Activated naive CD8-positive, alpha-beta T cell treated with anti-CD3 and anti-CD28 coated beads, Interleukin-2, amount 10 ng/mL, durations not matched to agents 7 days and 5 days (primary cell): ENCODE results near the gene BYSL. TPM values are rescaled to one million over a fixed set of nuclear protein-coding genes. Genes with fewer than 3 reads are reported as not detected.

ENCODE experiments used
- ATAC-seq: fragments of 150-1000 bp; cut with Tn5 transposase; one replicate; pipeline ENCODE4 v1.10.0; 2021; ENCODE audit warnings: low read depth, moderate library complexity
- POLR2A ChIA-PET: fragments of 350-600 bp; sonication (Branson Sonifier 250); formaldehyde crosslinking; loops from one replicate; lab custom pipeline; 2021; ENCODE audit warnings: antibody characterized with exemption; lab: Charles Lee
- DNase-seq: peaks from one replicate; pipeline ENCODE4 v3.0.0; 2021
- H3K27ac Mint-ChIP-seq: one replicate; pipeline ENCODE4 v1.8.0; 2022; ENCODE audit warnings: mild to moderate bottlenecking, mixed read lengths
- H3K27me3 Mint-ChIP-seq: one replicate; pipeline ENCODE4 v1.8.0; 2022; ENCODE audit warnings: mild to moderate bottlenecking, moderate library complexity, mixed read lengths
- H3K36me3 Mint-ChIP-seq: one replicate; pipeline ENCODE4 v1.8.0; 2021; ENCODE audit warnings: mild to moderate bottlenecking, mixed read lengths
- H3K4me1 Mint-ChIP-seq: one replicate; pipeline ENCODE4 v1.8.0; 2021; ENCODE audit warnings: mixed read lengths
- H3K4me3 Mint-ChIP-seq: one replicate; pipeline ENCODE4 v1.8.0; 2022; ENCODE audit warnings: mild to moderate bottlenecking, moderate library complexity, mixed read lengths
- H3K9me3 Mint-ChIP-seq: one replicate; pipeline ENCODE4 v1.8.0; 2021; ENCODE audit warnings: mixed read lengths
- total RNA-seq, 2 experiments: library from RNA; stranded (reverse); gene quantifications; one replicate each; pipeline ENCODE4 v1.2.3, GENCODE V29; 2021

BYSL gene, protein sequence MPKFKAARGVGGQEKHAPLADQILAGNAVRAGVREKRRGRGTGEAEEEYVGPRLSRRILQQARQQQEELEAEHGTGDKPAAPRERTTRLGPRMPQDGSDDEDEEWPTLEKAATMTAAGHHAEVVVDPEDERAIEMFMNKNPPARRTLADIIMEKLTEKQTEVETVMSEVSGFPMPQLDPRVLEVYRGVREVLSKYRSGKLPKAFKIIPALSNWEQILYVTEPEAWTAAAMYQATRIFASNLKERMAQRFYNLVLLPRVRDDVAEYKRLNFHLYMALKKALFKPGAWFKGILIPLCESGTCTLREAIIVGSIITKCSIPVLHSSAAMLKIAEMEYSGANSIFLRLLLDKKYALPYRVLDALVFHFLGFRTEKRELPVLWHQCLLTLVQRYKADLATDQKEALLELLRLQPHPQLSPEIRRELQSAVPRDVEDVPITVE
- total RNA-seq, result 10 to 100 TPM; 23.1 to 26.9 TPM

DNA sequence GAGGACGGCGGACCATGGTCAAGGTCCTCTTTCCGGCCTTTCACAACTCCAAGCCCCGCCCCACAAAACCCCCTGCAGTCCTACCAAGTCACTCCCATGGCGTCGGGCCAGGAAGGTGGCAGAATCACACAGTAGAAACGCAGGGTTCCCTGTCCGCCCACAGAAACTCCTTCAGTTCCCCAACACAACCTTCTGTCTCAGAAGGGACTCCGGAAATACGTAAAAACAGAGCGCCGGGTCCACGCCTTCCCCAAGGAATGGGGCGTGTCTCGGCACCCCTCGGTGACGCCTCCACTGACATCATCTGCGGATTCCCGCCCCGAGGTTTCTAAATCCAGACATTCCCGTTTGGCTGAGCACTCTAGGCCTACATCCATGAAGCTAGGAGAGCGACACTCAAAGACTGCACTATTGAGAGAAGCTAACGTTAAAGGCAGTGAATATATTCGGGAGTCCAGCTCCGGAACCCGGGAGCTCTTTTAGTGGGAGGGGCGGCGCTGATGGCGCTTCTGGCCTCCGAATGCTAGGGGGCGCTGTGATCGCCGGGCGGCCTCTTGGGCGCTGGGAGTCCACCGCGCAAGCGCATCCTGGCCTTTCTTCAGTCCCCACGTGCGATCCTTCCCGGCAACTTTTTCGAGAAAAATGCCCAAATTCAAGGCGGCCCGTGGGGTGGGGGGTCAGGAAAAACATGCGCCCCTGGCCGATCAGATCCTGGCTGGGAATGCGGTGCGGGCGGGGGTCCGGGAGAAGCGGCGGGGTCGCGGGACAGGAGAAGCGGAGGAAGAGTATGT, at the start of gene BYSL, which contains the start of gene MED20:
BYSL (plus strand) TSS at position 579 of the 791 bp plus-strand sequence; CDS start at position 643, 64 bp downstream.
MED20 (minus strand) TSS at position 219 of the 791 bp plus-strand sequence; CDS start at position 98, 121 bp downstream.
- Mint-ChIP-seq H3K9me3 (no peaks in the 10 kb centered on the region), H3K36me3 (peaks cover 21% of the 10 kb centered on the region), H3K27ac (peak within 1 kb of the TSS; percentile 96), H3K4me1 (peaks cover 38% of the 10 kb centered on the region), H3K4me3 (peak within 1 kb of the TSS; percentile 96), H3K27me3 (no peaks in the 10 kb centered on the region)
- DNase-seq, result peak; percentile 96
- ATAC-seq, result peak; percentile 89
- POLR2A ChIA-PET, result interaction anchor here (0.6 to 10.1 kb wide), 19 partner anchors 9 to 296 kb away, joined by 3 to 159 read pairs (median 5); partner anchors contain the start of genes TAF8, TOMM6 and USP49

DNA sequence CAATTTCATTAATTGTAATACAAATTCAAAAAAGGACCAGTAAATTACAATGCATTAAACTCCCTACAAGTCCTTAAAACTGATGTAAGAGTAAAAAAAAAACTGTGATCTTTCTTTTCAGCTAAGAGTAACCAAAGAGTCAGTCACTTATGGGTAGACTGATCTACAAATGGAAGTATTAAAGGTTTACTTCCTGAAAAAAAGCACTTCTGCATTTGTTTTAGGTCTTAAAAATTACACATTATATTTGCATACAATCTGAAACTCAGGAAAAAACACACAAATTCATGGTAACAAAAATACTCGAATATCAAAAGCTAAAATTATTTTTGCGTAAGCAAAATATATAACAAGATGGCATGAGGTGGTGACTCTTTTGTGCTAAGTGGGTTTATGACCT, 49.6 kb upstream of the BYSL start:
- H3K27me3 Mint-ChIP-seq, result no peaks in the 10 kb centered on the region

DNA sequence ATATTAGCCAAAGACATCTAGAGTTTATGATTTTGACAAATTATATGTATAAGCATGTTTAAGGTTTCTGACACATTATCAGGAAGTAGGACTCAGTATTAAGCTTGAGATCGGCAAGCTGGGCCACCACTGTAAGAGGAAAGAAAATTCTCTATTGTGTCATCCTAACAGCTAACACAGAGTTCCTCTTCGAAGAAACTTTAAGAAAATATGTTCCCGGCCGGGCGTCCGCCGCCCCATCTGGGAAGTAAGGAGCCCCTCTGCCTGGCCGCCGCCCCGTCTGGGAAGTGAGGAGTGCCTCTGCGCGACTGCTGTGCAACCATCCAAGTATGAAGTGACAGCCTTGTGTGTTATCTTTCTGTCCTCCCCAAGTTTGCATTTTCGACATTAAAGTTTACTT, 49.2 kb upstream of the BYSL start:
- Mint-ChIP-seq H3K27me3 (no peaks in the 10 kb centered on the region), H3K27ac (no peak overlapping the region), H3K9me3 (no peaks in the 10 kb centered on the region), H3K4me1 (peaks cover 1% of the 10 kb centered on the region), H3K36me3 (peaks cover 5% of the 10 kb centered on the region), H3K4me3 (no peak overlapping the region)
- no peak for ATAC-seq
- POLR2A ChIA-PET, result no interaction called here
- no peak for DNase-seq

More for the DNA sequence above, 49.6 kb upstream of the BYSL start:
- H3K9me3 Mint-ChIP-seq, result no peaks in the 10 kb centered on the region
- peaks cover 2% of the 10 kb centered on the region for H3K36me3 Mint-ChIP-seq
- no peak overlapping the region for H3K27ac Mint-ChIP-seq
- POLR2A ChIA-PET, result no interaction called here
- DNase-seq (no peak), ATAC-seq (no peak)
- no peak overlapping the region for H3K4me3 Mint-ChIP-seq
- H3K4me1 Mint-ChIP-seq, result peaks cover 1% of the 10 kb centered on the region

DNA sequence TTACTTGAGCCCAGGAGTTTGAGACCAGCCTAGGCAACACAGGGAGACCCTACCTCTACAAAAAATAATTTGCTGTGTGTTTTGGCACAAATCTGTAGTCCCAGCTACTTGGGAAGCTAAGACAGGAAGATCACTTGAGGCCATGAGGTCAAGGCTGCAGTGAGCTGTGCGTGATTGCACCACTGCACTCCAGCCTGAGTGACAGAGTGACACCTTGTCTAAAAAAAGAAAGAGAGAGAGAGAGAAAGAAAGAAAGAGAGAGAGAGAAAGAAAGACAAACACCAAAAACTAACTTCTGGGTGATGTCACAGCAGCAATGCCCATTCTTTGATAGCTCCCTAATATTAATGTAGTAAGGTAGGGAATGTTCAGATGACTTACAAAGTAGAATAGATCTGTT, 46.6 kb upstream of the BYSL start:
- ATAC-seq (no peak), DNase-seq (no peak)
- H3K4me1 Mint-ChIP-seq, result peaks cover 1% of the 10 kb centered on the region
- H3K27ac Mint-ChIP-seq, result no peak overlapping the region
- H3K9me3 Mint-ChIP-seq, result no peaks in the 10 kb centered on the region
- H3K4me3 Mint-ChIP-seq, result no peak overlapping the region
- H3K27me3 Mint-ChIP-seq, result no peaks in the 10 kb centered on the region
- POLR2A ChIA-PET, result interaction anchor here (1.0 kb wide), 1 partner anchor 20 kb away, joined by 3 read pairs; the partner anchor contains the start of gene USP49
- H3K36me3 Mint-ChIP-seq, result peaks cover 5% of the 10 kb centered on the region

DNA sequence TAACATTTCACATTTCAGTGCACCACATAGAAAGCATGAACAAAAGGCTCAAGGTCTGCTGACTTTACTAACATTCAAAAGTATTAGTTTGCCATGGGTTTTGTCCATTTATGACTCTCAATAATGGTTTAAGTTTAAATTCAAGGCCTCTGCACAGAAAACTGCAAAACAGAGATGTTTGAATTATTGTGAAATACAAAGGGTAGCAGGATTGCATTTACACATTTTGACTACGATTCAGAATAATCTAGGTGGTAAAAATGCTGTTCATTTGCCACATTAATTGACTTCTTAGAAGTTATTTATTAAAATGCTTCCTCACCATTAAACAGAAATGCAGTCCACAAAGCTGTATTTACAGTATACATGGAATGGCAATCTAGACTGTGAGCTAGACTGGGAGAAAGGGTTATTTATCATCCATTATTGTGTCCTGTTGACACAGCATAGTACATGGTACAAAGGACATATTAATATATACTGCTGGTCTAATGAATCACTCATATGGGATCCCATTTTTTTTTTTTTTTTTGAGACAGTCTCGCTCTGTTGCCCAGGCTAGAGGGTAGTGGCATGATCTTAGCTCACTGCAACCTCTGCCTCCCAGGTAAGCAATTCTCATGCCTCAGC, 44.1 kb upstream of the BYSL start:
- POLR2A ChIA-PET, result interaction anchor here (0.7 kb wide), 1 partner anchor 95 kb away, joined by 3 read pairs; no protein-coding TSS in a partner anchor
- no peaks in the 10 kb centered on the region for H3K9me3 Mint-ChIP-seq
- no peak for DNase-seq
- peaks cover 1% of the 10 kb centered on the region for H3K4me1 Mint-ChIP-seq
- H3K27ac Mint-ChIP-seq, result no peak overlapping the region
- H3K36me3 Mint-ChIP-seq, result peaks cover 5% of the 10 kb centered on the region
- ATAC-seq, result no peak
- H3K4me3 Mint-ChIP-seq, result no peak overlapping the region
- no peaks in the 10 kb centered on the region for H3K27me3 Mint-ChIP-seq

DNA sequence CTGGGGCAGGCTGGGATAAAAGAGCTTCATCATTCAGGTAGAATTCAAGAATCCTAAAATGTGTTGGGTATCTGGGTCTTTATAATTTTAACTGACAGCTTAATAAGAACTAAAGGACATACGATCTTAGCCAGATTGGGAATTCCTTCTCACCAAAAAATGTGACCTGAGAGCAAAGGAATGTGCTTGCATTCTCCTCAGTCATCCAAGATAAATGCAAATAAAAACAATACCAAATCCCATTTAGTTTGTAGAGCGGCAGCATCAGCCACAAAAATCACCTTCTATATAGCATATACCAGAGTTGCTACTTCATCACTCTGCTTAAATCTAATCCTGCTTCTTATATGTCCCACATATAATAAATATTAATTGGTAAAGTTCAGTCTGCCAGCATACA, 43.1 kb upstream of the BYSL start:
- H3K36me3 Mint-ChIP-seq, result peaks cover 5% of the 10 kb centered on the region
- no peak overlapping the region for H3K27ac Mint-ChIP-seq
- no peaks in the 10 kb centered on the region for H3K9me3 Mint-ChIP-seq
- DNase-seq (no peak), ATAC-seq (no peak)
- no peaks in the 10 kb centered on the region for H3K27me3 Mint-ChIP-seq
- H3K4me3 Mint-ChIP-seq, result no peak overlapping the region
- peaks cover 1% of the 10 kb centered on the region for H3K4me1 Mint-ChIP-seq
- POLR2A ChIA-PET, result no interaction called here

DNA sequence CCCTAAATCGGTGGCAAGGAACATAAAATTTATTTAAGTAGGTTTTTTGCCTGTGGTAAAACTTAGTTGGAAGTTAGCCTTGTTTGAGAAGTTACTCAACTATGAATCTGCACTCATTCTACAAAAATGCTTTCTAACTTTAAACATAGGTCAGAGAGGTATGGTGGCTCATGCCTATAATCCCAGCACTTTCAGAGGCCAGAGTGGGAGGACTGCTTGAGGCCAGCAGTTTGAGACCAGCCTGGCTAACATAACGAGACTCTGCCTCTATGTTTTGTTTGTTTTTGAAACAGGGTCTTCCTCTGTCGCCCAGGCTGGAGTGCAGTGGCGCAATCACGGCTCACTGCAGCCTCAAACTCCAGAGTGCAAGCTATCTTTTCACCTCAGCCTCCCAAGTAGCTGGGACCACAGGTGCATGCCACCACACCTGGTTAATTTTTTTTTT, 42.3 kb upstream of the BYSL start:
- no peaks in the 10 kb centered on the region for H3K9me3 Mint-ChIP-seq

DNA sequence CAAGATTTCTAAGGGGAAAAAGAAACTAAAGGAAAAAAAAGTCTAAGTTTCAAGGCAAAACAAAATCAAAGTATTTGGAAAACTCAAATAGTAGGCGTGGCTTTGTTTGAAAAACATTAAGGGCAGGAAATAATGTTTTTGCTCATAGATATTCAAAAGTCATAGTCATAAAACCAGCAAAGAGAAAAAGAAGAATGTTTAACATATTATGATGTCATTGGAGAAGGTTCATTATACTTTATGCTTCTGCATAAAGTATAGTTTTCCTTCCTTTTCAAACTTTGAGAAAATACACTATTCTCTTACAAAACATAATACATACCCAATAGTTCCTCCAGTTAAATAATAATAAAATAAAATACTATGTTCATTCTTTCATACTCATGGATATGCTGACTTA, 39.8 kb upstream of the BYSL start:
- Mint-ChIP-seq H3K27ac (no peak overlapping the region), H3K9me3 (no peaks in the 10 kb centered on the region), H3K27me3 (no peaks in the 10 kb centered on the region), H3K36me3 (peaks cover 5% of the 10 kb centered on the region), H3K4me3 (no peak overlapping the region), H3K4me1 (no peaks in the 10 kb centered on the region)
- ATAC-seq, result no peak
- POLR2A ChIA-PET, result no interaction called here
- DNase-seq, result no peak

More for the DNA sequence above, 42.3 kb upstream of the BYSL start:
- peaks cover 5% of the 10 kb centered on the region for H3K36me3 Mint-ChIP-seq
- ATAC-seq, result no peak
- no peak overlapping the region for H3K27ac Mint-ChIP-seq
- POLR2A ChIA-PET, result no interaction called here
- H3K27me3 Mint-ChIP-seq, result no peaks in the 10 kb centered on the region
- no peak for DNase-seq
- H3K4me3 Mint-ChIP-seq, result no peak overlapping the region
- H3K4me1 Mint-ChIP-seq, result peaks cover 1% of the 10 kb centered on the region

DNA sequence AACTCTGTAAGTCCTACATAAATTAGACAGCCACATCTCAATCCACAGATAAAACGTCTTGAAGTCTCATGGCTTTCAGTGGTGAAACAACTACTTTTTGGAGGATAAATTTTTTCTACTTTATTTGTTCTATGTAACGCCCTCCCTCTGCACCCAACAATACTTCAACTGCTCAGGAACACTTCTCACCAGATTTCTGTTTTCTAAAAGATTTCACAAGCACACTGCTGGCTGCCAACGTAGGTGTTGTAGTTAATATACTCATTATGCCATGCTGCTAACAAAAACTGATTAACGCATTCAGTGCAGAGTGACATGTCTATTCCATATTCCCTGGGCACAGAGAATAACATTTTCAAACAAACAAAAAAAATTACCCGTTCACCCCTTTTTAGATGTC, 36.3 kb upstream of the BYSL start:
- DNase-seq (no peak), ATAC-seq (no peak)
- Mint-ChIP-seq H3K27me3 (no peaks in the 10 kb centered on the region), H3K4me3 (no peak overlapping the region), H3K27ac (no peak overlapping the region), H3K9me3 (no peaks in the 10 kb centered on the region), H3K36me3 (peaks cover 2% of the 10 kb centered on the region), H3K4me1 (no peaks in the 10 kb centered on the region)
- POLR2A ChIA-PET, result no interaction called here

DNA sequence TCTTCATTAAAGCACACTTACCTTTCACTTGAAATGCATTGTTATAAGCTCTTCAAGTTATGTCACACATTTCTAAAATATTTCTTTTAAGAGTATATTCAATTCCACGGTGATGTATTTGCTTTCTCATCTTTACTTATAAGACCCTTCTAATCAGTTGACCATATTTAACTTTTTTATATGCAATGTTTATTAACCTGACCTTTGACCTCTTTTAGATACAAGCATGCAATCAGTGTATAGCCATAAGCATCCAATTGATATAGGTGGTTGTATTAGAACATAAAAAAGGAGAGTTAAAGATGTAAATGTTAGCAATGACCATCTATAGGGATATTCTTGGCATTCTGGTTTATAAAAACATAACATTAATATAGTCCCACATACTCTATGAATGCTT, 35.4 kb upstream of the BYSL start:
- no peak overlapping the region for H3K4me3 Mint-ChIP-seq
- no peaks in the 10 kb centered on the region for H3K36me3 Mint-ChIP-seq
- H3K9me3 Mint-ChIP-seq, result no peaks in the 10 kb centered on the region
- POLR2A ChIA-PET, result interaction anchor here (0.9 kb wide), 1 partner anchor 9 kb away, joined by 3 read pairs; the partner anchor contains the start of gene USP49
- DNase-seq (no peak), ATAC-seq (no peak)
- H3K27ac Mint-ChIP-seq, result no peak overlapping the region
- H3K27me3 Mint-ChIP-seq, result no peaks in the 10 kb centered on the region
- no peaks in the 10 kb centered on the region for H3K4me1 Mint-ChIP-seq

DNA sequence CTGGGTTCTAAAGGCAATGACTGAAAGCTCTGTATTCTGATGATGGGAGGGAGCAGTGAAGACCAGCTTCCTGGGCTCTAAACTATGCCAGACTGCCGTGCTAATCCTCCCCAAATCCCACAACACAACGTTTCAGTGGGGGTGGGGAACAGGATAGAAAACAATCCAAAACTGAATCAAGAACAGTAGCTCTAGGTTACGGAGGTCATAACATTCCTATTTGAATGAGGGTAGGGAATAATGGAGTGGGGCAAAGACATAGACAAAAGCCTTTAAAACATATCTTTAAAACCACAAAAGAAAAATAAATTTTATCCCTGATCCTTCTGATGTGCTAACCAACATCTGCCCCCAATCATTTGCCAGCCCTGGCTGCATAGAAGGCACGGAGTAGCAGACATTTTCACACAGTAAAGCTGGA, 34.0 kb upstream of the BYSL start:
- Mint-ChIP-seq H3K4me3 (no peak overlapping the region), H3K9me3 (no peaks in the 10 kb centered on the region), H3K36me3 (no peaks in the 10 kb centered on the region), H3K27ac (no peak overlapping the region), H3K4me1 (no peaks in the 10 kb centered on the region), H3K27me3 (no peaks in the 10 kb centered on the region)
- DNase-seq, result no peak
- POLR2A ChIA-PET, result no interaction called here
- no peak for ATAC-seq

DNA sequence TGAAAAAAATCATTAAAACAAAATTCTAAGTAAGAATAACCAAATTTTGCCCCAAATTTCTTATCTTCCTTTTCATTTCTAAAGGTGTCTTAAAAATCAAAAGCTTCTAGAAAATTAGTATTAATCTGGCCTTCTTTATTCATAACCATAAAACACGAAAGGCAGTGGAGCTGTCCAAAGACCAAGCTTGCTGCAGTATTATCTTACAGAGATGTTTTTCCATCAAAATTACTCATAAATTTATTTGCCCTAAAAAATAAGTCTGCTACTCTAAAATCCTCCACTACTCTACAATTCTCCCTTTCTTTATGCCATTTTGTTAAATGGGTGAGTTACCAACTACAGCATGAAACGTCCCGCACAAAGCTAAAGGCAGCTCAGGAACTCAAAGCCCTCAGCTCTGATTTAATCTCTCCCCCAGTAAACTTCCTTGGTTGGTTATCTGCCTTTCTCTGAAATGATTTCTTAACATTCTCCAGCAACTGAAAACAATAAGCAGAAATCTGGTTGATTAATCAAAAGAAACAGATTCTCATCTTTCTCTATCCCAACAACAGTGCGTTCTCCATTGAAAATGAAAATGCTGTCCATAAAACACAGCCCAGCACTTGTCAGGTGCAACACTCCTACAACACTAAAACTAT, 28.3 kb upstream of the BYSL start:
- peaks cover 2% of the 10 kb centered on the region for H3K36me3 Mint-ChIP-seq
- ATAC-seq (no peak), DNase-seq (no peak)
- no peaks in the 10 kb centered on the region for H3K27me3 Mint-ChIP-seq
- POLR2A ChIA-PET, result interaction anchor here (0.6 to 1.0 kb wide), 3 partner anchors 41 to 155 kb away, joined by 3 read pairs; no protein-coding TSS in a partner anchor
- peaks cover 8% of the 10 kb centered on the region for H3K4me1 Mint-ChIP-seq
- no peaks in the 10 kb centered on the region for H3K9me3 Mint-ChIP-seq
- no peak overlapping the region for H3K27ac Mint-ChIP-seq
- no peak overlapping the region for H3K4me3 Mint-ChIP-seq
